ENCODE measurements around the gene RCCD1.
"Not testable (repeated sequence)": the region's sequence is repeated elsewhere in the genome, so short reads cannot be mapped to it uniquely, and the experiment has no call there.

The RCCD1 gene

DNA sequence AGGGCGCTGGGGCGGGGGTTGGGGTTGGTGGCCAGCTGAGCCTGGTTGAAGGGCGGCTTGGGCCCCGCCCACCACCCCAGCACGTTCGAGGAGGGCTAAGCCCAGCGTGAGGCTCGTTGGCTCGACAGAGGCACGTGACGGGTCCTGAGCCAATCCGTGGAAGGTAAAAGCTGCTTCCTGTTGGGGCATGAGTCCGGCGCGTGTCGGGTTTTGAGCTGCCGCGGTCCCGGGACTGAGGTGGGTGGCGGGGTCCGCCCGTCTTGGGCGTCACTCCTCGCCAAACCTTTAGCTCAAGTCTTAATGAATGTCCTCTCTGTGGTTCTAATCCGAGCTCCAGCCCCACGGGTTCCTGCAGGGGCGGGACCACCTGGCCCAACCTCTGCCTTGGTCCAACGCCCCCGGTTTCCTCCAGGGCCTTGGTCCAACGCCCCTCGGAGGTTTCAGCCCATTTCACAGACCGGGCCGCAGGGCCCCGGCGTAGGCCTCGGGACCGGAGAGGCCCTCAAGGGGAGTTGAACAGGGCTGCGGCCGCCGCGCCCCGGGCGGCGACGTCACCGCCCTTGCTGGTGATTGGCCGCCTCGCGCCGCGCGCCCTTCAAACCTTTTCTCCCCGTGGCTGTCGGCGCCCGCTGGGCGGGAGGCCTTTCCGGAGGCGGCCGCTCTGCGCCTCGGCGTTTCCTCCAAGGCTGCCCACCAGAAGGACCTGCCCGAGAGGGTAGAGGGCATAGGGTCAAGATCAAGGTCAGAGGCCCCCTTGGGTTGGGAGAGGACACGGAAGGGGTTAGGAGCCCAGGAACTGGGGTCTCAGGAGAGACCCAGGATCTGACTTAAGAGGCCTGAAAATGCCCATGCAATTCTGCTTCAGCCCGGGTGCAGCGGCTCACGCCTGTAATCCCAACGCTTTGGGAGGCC lies at the start of gene RCCD1:
RCCD1 (plus strand) TSS at position 173 of the 912 bp plus-strand sequence. CDS start 1,851 bp downstream, outside the sequence.
- peak; percentile 86 for DNase-seq (ENCODE audit: low read depth)

GRCh38 chr15:90905306-90906180 lies 49.1 kb upstream of the RCCD1 start:
- DNase-seq (ENCODE audit: low read depth) = no peak

DNA sequence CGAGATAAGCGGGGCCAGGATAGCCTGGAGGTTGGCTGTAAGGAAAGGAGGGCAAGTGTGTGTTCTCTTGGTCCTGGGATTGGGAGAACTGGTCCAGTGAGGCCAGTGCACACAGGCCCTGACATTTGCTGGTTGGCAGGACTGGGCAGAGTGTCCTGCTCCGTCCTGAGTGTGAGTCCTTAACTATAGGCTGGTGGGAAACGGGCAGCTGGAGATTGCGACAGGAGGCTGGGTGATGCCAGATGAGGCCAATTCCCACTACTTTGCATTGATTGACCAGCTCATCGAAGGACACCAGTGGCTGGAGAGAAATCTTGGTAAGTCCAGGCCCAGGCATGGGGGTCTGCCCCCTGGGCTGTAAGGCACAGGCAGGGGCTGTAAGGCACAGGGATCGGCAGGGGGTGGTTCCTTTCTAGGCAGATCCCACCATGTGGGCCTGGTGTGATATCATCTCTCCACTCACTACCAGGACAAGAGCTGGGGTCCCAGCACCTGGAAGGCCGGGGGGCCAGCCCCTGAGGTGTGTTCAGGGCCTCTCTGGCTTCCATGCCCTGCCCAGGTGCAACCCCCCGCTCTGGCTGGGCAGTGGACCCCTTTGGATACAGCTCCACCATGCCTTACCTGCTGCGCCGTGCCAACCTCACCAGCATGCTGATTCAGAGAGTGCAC lies 48.4 kb upstream of the RCCD1 start:
- no peak for DNase-seq (ENCODE audit: low read depth)

- DNase-seq (ENCODE audit: low read depth) = no peak
These were observed 47.5 kb upstream of the RCCD1 start for GRCh38 chr15:90907051-90907660.

- DNase-seq (ENCODE audit: low read depth) = no peak
These were observed 46.7 kb upstream of the RCCD1 start for GRCh38 chr15:90907838-90908507.

DNA sequence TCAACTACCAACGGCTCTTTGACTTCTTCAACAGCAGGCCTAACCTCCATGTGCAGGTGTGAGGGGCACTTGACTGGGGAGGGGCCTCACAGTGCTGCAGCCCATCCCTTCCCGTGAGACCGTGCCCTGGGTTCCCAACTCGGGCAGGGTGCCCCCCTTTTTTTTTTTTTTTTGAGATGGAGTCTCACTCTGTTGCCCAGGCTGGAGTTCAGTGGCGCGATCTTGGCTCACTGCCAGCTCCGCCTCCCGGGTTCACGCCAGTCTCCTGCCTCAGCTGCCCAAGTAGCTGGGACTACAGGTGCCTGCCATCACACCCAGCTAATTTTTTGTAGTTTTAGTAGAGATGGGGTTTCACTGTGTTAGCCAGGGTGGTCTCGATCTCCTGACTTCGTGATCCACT lies 45.2 kb upstream of the RCCD1 start:
- not testable (repeated sequence) for DNase-seq (ENCODE audit: low read depth)

DNA sequence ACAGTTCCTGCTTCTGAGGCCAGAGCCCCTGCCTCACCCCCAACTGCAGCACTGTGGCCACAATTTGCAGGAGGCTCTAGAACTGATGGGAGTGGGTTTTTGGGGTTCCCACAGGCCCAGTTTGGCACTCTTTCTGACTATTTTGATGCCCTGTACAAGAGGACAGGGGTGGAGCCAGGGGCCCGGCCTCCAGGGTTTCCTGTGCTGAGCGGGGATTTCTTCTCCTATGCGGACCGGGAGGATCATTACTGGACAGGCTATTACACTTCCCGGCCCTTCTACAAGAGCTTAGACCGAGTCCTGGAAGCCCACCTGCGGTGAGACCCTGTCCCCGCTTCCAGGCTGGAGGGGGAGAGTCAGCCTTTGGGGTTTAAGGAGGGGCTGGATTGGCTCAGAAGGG lies 44.7 kb upstream of the RCCD1 start:
- no peak for DNase-seq (ENCODE audit: low read depth)

DNA sequence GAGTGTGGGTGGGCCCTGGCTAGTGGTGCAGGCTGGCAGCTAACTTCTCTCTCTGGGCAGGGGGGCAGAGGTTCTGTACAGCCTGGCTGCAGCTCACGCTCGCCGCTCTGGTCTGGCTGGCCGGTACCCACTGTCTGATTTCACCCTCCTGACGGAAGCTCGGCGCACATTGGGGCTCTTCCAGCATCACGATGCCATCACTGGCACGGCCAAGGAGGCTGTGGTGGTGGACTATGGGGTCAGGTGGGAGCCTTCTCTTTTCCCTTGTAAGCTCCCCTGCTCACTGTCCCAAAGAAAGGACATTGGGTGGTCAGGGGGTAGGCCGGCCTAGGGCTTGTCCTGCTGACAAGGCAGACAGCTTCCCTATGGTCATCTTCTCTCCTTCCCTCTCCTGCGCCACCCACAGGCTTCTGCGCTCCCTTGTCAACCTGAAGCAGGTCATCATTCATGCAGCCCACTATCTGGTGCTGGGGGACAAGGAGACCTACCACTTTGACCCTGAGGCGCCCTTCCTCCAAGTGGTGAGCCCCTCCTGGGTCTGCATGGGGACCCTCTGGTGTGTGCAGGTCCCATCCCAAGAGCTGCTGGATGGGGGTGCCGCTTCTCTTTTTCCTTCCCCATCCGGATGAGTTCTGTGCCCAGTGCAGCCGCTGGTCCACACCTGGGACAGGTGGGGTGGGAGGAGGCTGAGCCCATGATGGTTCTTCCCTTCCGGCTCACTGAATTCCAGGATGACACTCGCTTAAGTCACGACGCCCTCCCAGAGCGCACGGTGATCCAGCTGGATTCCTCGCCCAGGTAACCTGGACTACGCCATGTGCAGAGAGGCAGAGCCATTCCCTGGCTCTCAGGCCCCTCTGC lies 44.0 kb upstream of the RCCD1 start:
- no peak for DNase-seq (ENCODE audit: low read depth)

GRCh38 chr15:90911302-90911623 lies 43.4 kb upstream of the RCCD1 start:
- no peak for DNase-seq (ENCODE audit: low read depth)

DNA sequence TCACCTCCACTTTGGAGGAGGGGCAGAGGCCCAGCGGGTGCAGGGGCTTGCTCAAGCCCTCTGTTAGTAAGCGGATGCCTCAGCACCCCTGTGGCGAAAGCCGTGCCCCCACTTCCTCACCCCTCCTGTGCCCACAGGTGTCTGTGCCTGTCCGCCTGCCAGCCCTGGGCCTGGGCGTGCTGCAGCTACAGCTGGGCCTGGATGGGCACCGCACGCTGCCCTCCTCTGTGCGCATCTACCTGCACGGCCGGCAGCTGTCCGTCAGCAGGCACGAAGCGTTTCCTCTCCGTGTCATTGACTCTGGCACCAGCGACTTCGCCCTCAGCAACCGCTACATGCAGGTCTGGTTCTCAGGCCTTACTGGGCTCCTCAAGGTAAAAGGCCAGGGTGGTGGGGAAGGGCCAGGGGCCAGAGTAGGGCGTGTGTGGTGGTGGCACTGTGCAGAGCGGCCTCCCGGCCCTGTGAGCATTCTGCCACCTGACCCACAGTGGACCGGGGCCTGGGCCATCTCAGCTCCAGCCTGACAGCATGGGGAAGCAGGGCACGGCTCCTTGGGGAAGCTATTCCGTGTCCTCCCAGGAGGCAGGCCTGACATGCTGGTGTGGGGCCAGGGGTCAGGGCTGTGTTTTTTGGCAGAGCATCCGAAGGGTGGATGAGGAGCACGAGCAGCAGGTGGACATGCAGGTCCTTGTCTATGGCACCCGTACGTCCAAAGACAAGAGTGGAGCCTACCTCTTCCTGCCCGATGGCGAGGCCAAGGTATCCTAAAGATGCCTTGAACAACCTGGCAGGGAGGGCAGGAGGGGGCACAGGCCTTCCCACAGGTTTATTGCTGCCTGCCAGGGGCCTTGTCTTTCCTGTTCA lies 42.5 kb upstream of the RCCD1 start:
- no peak for DNase-seq (ENCODE audit: low read depth)

- no peak for DNase-seq (ENCODE audit: low read depth)
These were observed 42.0 kb upstream of the RCCD1 start for GRCh38 chr15:90912770-90913075.

- no peak for DNase-seq (ENCODE audit: low read depth)
These were observed 41.2 kb upstream of the RCCD1 start for GRCh38 chr15:90913398-90913944.

GRCh38 chr15:90914305-90915080 lies 40.2 kb upstream of the RCCD1 start:
- no peak for DNase-seq (ENCODE audit: low read depth)

DNA sequence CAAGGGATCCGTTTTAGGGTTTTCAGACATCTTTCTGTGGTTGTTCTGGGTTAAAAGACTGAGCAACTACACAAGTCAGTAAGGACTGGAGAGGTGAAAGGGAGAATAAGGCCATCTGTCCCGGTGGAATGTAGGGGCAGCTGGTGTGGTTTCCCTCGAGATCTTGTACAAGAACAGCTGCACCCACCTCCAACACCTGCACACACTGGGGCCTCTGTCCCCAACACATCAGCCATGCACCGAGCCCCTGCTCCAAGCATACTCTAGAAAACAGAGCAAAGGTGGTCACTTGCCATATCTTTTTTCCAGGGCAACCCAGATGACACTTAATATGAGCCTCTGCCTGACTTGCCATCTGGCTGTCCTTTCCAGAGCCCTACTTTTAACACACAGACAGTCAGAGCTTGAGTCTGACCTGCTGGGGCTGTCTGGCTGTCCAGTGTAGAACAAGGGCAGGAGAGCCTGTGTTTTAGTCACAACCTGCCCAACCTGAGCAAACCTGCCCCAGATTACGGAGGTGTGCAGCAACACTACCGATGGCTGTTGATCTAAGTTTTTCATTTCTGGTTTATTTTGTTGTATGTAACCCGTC lies 39.4 kb upstream of the RCCD1 start:
- no peak for DNase-seq (ENCODE audit: low read depth)

DNA sequence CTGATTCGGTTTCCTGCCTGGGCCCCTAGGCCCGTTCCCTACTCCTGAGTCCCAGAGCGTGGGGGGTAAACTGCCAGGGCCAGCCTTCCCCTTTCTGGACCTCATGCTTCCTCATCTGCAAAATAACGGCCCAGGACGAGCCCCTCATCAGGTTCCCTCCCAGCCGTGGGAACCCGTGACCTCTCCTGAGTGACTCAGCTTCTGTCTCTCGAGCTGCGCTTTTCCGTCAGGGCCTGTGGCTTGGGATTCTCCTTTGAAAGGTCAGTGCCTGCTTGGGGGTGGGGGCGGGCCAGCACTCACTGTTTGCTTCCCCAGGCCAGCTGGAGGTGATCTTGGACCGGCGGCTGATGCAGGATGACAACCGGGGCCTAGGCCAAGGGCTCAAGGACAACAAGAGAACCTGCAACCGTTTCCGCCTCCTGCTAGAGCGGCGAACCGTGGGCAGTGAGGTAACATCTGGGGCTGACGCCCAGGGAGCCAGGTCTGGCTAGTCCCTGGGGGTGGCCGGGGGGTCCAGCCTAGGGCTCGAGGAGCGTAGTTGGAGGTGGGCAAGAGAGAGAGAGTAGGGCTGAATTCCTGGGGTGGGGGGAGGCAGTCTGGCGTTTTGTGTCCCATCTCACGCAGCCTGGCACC lies 38.8 kb upstream of the RCCD1 start:
- no peak for DNase-seq (ENCODE audit: low read depth)

- no peak for DNase-seq (ENCODE audit: low read depth)
These were observed 38.2 kb upstream of the RCCD1 start for GRCh38 chr15:90916461-90916860.

GRCh38 chr15:90917569-90917968 lies 37.1 kb upstream of the RCCD1 start:
- no peak for DNase-seq (ENCODE audit: low read depth)

All from activated T-cell treated with anti-CD3 and anti-CD28 coated beads for 24 hours (primary cell).